Left kidney (tissue), 2 donors: ENCODE measurements around the gene MSL1. TPM values are rescaled to one million over a fixed set of nuclear protein-coding genes. Genes with fewer than 3 reads are reported as not detected.
A peak's percentile ranks its signal among the peaks of the same experiment; 100 is the strongest.

ENCODE experiments used
- DNase-seq: peaks from one replicate; pipeline ENCODE4 v3.0.0-alpha.2; 2013
- polyA plus RNA-seq: library from polyadenylated mRNA; unstranded; fragments of 120-200 nt; gene quantifications from one replicate; pipeline ENCODE4 v1.2.1, GENCODE V29; 2013; ENCODE audit not compliant: insufficient read length

Gene MSL1
- polyA plus RNA-seq, 1 donor = 197 TPM

GRCh38 chr17:40103071-40103661 lies 18.6 kb upstream of the MSL1 start:
- DNase-seq = no peak

GRCh38 chr17:40103688-40104087 lies 18.1 kb upstream of the MSL1 start:
- DNase-seq = no peak

DNA sequence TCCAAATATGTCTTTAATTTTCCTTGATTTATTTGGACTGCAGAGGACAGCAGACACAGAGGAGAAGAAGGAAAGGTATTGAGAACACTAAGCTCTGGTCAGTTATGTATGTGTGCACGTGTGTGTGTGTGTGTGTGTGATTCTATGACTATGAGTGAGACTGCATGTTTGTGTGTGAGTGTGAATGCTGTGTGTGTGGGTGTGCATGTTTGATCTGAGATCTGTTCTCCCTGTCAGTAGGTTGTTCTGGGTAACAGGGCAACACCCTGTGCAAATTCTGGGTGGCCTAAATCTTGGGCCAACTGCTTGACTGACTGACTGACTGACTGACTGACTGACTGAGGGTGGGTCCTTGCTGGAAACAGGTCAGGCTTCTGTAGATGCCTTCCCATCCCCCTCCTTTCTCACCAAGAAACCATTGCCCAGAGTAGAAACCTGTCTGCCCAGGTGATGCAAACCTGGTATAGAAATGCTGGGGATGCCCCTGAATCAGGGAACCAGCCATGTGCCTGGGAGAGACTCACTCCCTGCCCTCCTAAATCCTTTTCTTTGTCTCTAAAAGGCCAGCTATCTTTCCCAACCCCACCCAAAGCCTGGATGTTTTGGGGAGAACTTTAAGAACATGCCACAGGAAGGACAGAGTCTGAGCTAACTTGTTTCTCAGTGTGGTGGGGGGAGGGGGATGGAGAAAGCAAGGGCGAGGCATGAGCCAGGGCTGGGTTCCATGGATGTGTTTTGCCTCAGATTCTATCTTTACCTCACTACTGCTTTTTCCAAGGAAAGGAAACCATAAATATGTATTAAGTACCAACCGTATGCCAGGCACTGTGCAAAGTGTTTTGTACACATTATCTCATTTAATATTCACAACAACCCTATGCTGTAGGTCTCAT lies 16.9 kb upstream of the MSL1 start:
- DNase-seq = no peak

GRCh38 chr17:40105861-40106759 lies 15.7 kb upstream of the MSL1 start:
- no peak for DNase-seq

GRCh38 chr17:40106760-40107521 lies 14.8 kb upstream of the MSL1 start:
- no peak for DNase-seq

DNA sequence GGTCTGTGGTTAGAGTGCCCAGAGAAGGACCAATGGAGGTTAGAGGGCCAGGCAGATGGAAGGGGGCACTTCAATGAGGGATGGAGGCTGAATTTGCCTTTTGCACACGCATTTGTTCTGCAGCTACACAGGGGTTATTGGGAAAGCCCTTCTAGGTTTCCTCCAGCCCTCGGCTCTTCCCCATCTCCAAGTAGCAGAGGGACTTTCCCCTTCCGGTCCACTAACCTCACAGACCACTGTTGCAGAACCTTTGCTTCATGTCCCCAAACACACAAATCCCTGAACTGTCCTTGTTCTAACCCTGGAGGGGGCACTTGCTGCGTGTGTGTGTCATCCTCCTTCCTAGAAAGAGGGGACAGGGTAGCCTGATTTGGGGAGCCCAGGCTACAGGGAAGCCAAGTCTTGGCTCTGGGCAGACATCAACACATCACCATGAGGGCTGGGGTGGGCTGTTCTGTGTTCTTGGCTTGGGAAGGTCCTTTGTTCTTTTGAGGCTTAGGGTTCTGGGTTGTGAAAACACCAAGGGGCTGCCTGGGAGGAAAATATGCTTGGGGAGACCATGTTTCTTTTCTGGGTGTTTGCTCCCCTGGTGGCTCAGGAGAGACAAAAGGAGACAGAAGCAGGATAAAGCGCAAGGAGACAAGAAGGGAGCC lies 14.1 kb upstream of the MSL1 start:
- DNase-seq = no peak

DNA sequence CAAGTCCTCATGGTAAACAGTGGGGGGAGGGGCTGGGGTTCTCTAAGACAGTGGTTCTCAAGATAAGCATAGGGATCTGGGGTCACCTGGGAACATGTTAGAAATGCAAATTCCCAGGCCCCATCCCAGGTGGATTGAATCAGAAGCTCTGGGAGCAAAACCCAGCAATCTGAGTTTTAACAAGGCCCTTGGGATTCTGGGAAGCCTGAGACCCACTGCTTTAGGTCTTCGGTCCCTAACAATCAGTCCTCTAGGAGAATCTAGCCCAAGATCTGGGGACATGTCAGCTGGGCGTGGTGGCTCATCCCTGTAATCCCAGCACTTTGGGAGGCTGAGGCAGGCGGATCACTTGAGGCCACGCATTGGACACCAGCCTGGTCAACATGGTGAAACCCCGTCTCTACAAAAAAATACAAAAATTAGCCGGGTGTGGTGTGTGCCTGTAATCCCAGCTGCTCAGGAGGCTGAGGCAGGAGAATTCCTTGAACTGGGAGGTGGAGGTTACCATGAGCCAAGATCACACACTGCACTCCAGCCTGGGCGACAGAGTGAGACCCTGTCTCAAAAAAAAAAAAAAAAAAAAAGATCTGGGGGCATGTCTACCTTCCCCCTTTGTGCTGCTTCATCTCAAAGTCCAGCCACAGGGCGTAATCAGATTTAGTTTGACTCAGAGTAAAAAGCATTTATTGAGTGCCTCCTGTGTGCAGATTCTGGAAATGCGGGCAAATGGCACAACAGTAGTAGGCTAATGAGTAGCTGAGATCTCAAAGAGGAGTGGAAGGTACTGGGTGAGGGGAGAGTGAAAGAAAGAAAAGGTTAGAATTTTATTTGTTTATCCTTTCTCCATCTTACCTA lies 12.6 kb upstream of the MSL1 start:
- no peak for DNase-seq

- no peak for DNase-seq
These were observed 11.5 kb upstream of the MSL1 start for GRCh38 chr17:40110026-40110845.

GRCh38 chr17:40111221-40112128 lies 10.3 kb upstream of the MSL1 start:
- peak; percentile 95 for DNase-seq

DNA sequence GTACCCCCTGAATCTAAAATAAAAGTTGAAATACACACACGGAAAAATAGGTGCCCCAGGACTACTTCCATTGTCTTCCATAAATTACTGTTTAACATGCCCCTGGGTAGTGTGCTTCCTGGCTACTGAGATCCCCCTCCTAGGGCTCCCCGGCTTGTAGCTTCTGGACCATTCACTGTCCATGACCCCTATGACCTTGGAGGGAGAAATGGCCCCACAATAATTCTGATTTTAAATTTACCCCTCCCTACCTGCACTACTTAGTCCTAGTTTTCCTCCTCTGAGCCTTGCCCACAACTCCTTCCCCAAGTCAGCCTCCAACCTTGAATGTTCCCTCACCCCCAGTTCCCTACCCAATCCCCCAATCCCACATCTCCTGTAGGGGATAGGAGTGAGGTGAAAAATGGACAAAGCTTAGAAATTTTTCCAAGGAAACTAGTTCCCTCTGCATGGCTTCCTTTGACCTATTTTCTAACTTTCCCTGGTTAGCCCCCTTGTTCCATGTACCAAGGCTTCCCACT lies 9.5 kb upstream of the MSL1 start:
- no peak for DNase-seq

GRCh38 chr17:40112718-40113109 lies 9.1 kb upstream of the MSL1 start:
- DNase-seq = no peak

DNA sequence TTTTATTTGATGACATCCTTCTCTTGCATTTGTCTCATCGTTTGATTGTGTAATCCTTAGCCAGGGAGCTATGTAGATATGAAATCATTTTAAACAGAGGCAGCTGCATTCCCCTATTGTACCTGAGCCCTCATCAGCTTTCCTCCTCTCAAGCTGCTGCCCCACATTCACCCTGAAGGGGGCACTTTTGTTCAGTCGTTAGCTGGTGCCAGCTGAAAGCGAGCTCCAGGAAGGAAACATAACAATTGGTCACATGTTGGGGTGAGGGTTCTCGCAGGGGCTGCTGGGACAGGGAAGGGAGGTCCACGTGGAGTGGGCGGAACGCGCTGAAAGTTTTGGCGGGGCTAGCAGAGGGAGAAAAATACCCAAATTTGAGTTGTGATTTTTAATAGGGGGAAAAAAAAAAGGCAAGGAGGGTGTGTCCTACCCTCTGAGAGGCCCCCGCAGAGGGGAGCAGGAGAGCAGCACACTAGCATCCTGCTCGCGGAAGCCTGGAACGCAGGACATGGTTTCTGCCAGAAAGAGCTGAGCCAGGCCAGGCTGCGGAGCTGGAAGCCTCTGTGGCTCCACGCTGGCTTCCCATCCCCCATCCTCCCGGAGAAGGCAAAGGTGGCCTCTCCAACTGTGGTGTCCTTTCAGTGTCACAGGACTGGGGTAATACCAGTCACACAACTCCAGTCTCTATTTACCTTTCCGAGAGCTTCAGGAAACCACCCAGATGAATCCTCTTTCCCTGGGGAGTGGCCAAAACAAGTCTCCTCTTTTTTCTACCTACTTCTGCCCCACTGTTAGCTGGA lies 8.5 kb upstream of the MSL1 start:
- DNase-seq = peak; percentile 96

GRCh38 chr17:40113907-40114245 lies 7.9 kb upstream of the MSL1 start:
- DNase-seq = no peak

DNA sequence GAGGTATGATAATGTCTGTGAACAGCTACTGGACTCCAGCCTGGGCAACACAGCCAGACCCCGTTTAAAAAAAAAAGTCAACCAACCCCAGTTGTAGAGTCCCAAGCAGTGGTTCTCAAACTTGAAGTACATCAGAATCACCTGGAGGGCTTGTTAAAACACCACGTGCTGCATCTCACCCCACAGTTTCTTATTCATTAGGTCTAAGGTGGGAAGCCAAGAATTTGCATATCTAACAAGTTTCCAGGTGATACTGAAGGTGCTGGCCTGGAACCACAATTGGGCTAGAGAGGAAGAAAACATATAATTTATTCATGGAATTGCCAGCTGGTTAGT lies 6.7 kb upstream of the MSL1 start:
- no peak for DNase-seq

- no peak for DNase-seq
These were observed 596 bp downstream of the MSL1 start for GRCh38 chr17:40122136-40122998.

GRCh38 chr17:40122999-40123810 lies 1.4 kb downstream of the MSL1 start:
- no peak for DNase-seq
